GM12801 (cell line): ENCODE results near the gene CDC25A.

Experiments
- TF ChIP-seq, protein P1 (sequence below): IDR thresholded peaks from one replicate; pipeline ENCODE4 v1.5.1; 2011; ENCODE audit warnings: control low read depth; ENCODE audit not compliant: insufficient read length; ENCODE audit errors: extremely low read depth

Gene CDC25A

DNA sequence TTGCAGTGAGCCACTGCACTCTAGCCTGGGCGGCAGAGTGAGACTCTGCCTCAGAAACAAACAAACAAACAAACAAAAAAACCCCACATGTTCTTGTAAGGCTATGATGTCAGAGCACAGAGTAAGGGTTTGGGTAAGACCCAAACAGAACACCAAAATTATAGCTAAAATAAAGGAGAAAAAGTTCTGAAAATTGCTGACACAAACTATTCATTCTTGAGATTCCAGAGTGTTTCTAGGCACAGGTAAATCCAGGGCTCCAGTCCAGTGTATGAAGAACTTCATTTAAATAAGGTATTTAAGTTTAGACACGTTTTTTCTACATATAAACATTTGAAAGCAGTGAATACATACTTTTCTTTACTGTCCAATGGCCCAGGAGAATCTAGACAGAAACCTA lies 3.9 kb downstream of the CDC25A start:
- TF ChIP-seq, protein P1, sequence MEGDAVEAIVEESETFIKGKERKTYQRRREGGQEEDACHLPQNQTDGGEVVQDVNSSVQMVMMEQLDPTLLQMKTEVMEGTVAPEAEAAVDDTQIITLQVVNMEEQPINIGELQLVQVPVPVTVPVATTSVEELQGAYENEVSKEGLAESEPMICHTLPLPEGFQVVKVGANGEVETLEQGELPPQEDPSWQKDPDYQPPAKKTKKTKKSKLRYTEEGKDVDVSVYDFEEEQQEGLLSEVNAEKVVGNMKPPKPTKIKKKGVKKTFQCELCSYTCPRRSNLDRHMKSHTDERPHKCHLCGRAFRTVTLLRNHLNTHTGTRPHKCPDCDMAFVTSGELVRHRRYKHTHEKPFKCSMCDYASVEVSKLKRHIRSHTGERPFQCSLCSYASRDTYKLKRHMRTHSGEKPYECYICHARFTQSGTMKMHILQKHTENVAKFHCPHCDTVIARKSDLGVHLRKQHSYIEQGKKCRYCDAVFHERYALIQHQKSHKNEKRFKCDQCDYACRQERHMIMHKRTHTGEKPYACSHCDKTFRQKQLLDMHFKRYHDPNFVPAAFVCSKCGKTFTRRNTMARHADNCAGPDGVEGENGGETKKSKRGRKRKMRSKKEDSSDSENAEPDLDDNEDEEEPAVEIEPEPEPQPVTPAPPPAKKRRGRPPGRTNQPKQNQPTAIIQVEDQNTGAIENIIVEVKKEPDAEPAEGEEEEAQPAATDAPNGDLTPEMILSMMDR, result no peak

DNA sequence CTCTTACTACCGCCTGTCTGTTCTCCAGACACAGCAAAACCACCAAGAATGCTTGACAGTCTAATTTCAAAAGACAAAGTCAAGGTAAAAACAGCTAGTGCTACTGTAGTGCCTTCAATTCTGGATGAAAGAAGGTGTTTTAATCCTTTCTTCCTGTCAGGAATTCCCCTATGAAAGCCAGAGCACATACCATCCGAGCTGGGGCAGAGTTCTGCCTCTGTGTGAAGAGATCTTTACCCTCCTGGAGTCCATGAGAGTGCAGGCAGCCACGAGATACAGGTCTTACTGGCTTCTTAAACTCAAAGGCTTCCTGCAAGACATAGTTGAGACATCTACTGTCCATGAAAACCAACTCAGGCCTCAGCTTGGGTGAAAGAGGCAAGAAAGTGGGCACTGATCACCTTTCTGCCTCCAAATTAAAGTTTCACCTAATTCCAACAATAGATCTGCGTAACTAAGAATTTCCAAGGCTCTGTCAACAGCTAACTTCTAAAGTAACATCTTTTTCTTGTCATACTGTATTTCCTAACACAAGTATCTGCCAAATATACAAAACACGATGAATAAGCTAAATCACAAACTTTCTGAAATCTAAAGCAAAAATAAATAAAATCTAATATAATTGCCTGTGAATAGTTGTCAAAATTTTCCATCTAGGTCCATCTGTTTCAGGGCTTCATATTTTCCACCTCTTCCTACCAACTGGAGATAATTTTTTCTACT lies 7.5 kb downstream of the CDC25A start:
- TF ChIP-seq, protein P1, result no peak

- TF ChIP-seq, protein P1, result no peak
These were observed 8.2 kb downstream of the CDC25A start for GRCh38 chr3:48180021-48180420.

DNA sequence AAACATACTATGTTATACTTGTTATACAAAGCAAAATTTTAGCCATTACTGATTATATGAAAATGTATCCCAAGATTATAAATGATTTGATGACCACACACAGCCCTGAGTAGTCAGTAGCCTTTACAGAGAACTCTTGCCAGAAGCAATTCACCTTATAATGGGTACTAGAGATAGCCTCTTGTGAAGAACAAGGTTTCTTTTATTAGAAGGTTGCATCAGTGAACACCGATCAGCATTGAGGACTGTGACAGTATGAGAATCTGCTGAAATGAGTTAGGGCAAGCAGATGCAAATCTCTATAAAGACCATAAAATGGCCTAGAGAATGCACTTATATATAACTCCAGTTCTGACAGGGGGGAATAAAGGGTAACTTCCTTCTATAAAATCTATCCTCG lies 10.1 kb downstream of the CDC25A start:
- TF ChIP-seq, protein P1, result no peak

DNA sequence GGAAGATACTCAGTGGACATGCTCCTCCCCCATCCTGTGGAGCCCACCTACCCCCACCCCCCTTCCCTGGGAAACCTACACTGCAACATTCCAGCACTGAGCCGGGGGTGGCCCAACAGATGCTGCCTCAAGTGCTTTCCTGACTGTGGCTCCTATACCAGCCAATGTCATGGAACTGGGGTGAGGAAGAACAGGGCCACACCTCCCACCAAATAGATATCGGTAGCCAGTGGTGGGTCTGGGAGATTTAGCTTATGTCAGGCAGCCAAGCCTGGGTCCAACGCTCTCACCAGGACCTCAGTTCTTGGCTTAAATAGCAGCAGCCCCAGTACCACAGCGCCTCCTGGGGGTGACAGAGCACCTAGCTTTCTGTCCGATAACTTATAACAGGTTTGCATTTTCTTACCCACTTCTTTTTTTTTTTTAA lies 30.3 kb downstream of the CDC25A start:
- TF ChIP-seq, protein P1, result no peak

- TF ChIP-seq, protein P1, result no peak
These were observed 30.9 kb downstream of the CDC25A start for GRCh38 chr3:48157202-48157840.

- TF ChIP-seq, protein P1, result no peak
These were observed 32.1 kb downstream of the CDC25A start for GRCh38 chr3:48156163-48156562.
